ENCODE measurements around the gene CDKN2AIPNL.

DNA sequence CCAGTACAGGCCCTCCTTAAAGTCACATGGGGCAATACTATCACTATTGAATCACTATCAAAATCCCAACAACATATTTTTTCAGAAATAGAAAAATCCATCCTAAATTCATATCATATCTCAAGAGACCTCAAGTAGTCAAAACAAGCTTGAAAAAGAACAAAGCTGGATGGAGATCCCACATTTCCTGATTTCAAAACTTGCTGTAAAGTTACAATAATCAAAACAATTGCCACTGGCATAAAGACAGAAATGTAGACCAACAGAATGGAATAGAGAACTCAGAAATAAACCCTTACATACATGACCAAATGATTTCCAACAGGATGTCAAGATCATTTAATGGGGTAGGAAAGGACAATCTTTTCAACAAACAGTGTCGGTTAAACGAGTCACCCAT lies 41.3 kb upstream of the CDKN2AIPNL start:
- TF ChIP-seq, protein P1, sequence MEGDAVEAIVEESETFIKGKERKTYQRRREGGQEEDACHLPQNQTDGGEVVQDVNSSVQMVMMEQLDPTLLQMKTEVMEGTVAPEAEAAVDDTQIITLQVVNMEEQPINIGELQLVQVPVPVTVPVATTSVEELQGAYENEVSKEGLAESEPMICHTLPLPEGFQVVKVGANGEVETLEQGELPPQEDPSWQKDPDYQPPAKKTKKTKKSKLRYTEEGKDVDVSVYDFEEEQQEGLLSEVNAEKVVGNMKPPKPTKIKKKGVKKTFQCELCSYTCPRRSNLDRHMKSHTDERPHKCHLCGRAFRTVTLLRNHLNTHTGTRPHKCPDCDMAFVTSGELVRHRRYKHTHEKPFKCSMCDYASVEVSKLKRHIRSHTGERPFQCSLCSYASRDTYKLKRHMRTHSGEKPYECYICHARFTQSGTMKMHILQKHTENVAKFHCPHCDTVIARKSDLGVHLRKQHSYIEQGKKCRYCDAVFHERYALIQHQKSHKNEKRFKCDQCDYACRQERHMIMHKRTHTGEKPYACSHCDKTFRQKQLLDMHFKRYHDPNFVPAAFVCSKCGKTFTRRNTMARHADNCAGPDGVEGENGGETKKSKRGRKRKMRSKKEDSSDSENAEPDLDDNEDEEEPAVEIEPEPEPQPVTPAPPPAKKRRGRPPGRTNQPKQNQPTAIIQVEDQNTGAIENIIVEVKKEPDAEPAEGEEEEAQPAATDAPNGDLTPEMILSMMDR (conservative IDR thresholded peaks at IDR 0.05) = no peak
- TF ChIP-seq EZH2 (IDR thresholded peaks at IDR 0.05; ENCODE audit: low read depth) = no peak
